Suppressor macrophage (primary cell): ENCODE measurements around the gene IBA57.

Experiments
- DNase-seq, 4 experiments: peaks; one replicate each; pipeline ENCODE4 v3.0.0-alpha.2; 2020 to 2022

IBA57 gene

GRCh38 chr1:228194921-228195812, 29.6 kb downstream of the IBA57 start:
- no peak for DNase-seq

- DNase-seq = no peak
Observed at GRCh38 chr1:228197555-228198147, 32.0 kb downstream of the IBA57 start.

GRCh38 chr1:228198977-228199590, 33.5 kb downstream of the IBA57 start:
- DNase-seq = no peak

GRCh38 chr1:228204958-228205357, 39.4 kb downstream of the IBA57 start:
- no peak for DNase-seq

GRCh38 chr1:228205526-228206436, 40.2 kb downstream of the IBA57 start:
- no peak for DNase-seq

GRCh38 chr1:228206582-228207351, 41.2 kb downstream of the IBA57 start:
- DNase-seq = no peak

- DNase-seq = no peak
Observed at GRCh38 chr1:228207381-228207810, 41.8 kb downstream of the IBA57 start.

- no peak for DNase-seq
Observed at GRCh38 chr1:228207851-228208821, 42.5 kb downstream of the IBA57 start, which contains the start of gene OBSCN. Gene OBSCN (plus strand): TSS chr1:228208044. CDS start chr1:228211784, 3,740 bp downstream.

GRCh38 chr1:228208831-228209551, 43.4 kb downstream of the IBA57 start:
- DNase-seq = no peak

- no peak for DNase-seq
Observed at GRCh38 chr1:228209657-228210056, 44.1 kb downstream of the IBA57 start.

- DNase-seq = no peak
Observed at GRCh38 chr1:228210076-228210651, 44.6 kb downstream of the IBA57 start.

GRCh38 chr1:228210712-228211530, 45.3 kb downstream of the IBA57 start:
- DNase-seq = no peak

- DNase-seq = no peak
Observed at GRCh38 chr1:228211531-228212414, 46.2 kb downstream of the IBA57 start.

- DNase-seq = no peak
Observed at GRCh38 chr1:228212415-228212965, 46.9 kb downstream of the IBA57 start.

- peak; percentile 88 to 95 (median 93) for DNase-seq
Observed at GRCh38 chr1:228212966-228213844, 47.6 kb downstream of the IBA57 start.
